IMR-90 (cell line): Measurements from ENCODE around the gene ANKRD2. TPM values are rescaled to one million over a fixed set of nuclear protein-coding genes. Genes with fewer than 3 reads are reported as not detected.
"Not testable (repeated sequence)": the region's sequence is repeated elsewhere in the genome, so short reads cannot be mapped to it uniquely, and the experiment has no call there.

Source experiments
- ATAC-seq: fragments of 200-7000 bp; cut with Tn5 transposase; 2 replicates; pipeline ENCODE4 v1.9.1; 2020; ENCODE audit warnings: low read depth, mild to moderate bottlenecking, moderate library complexity
- BruUV-seq: library from RNA; stranded (reverse); fragments of 400-500 nt; replicated peaks from 2 replicates; lab custom pipeline; 2021; lab: Mats Ljungman, UMichigan
- CTCF ChIA-PET: fragments of 300-600 bp; formaldehyde crosslinking; extraction: SDS; loops from one replicate; lab custom pipeline; 2021; ENCODE audit warnings: antibody characterized with exemption; lab: Yijun Ruan, JAX
- POLR2A ChIA-PET: fragments of 300-600 bp; sonication (Branson Sonifier 250); formaldehyde crosslinking; loops from one replicate; lab custom pipeline; 2022; ENCODE audit warnings: antibody characterized with exemption; ENCODE audit not compliant: unreplicated experiment; lab: Charles Lee
- DNase-seq: peaks from one replicate; pipeline ENCODE4 v3.0.0; 2013
- H2AFZ ChIP-seq: replicated peaks from 2 replicates; pipeline ENCODE3; 2013; ENCODE audit warnings: low read length, mild to moderate bottlenecking; ENCODE audit not compliant: poor library complexity
- H2AK5ac ChIP-seq: 2 replicates; pipeline ENCODE4 v1.6.1; 2013; ENCODE audit warnings: low read depth, low read length, inconsistent platforms
- H2AK9ac ChIP-seq: replicated peaks from 2 replicates; pipeline ENCODE3; 2013; ENCODE audit warnings: mild to moderate bottlenecking, low read depth, low read length, moderate library complexity; ENCODE audit not compliant: poor library complexity
- H2BK120ac ChIP-seq: 2 replicates; pipeline ENCODE4 v1.6.1; 2013; ENCODE audit warnings: low read depth, low read length, inconsistent platforms
- H2BK15ac ChIP-seq: 3 replicates; pipeline ENCODE4 v1.6.1; 2013; ENCODE audit warnings: low read depth, low read length, inconsistent platforms
- H2BK20ac ChIP-seq: 2 replicates; pipeline ENCODE4 v1.6.1; 2013; ENCODE audit warnings: low read depth, mild to moderate bottlenecking, inconsistent platforms, low read length, moderate library complexity
- H2BK5ac ChIP-seq: 2 replicates; pipeline ENCODE4 v1.6.1; 2013; ENCODE audit warnings: mild to moderate bottlenecking, low read depth, low read length, inconsistent platforms; ENCODE audit not compliant: poor library complexity, severe bottlenecking
- H3K14ac ChIP-seq: replicated peaks from 2 replicates; pipeline ENCODE4 v1.6.1; 2013; ENCODE audit warnings: low read depth, low read length, inconsistent platforms
- H3K18ac ChIP-seq: 2 replicates; pipeline ENCODE4 v1.6.1; 2013; ENCODE audit warnings: low read depth, low read length, control low read depth
- H3K23ac ChIP-seq: 2 replicates; pipeline ENCODE4 v1.6.1; 2013; ENCODE audit warnings: low read depth, low read length, inconsistent platforms
- H3K27ac ChIP-seq: 2 replicates; pipeline ENCODE4 v1.5.1; 2013; ENCODE audit warnings: mild to moderate bottlenecking, control low read depth, low read length; ENCODE audit not compliant: insufficient read depth
- H3K27me3 ChIP-seq: 2 replicates; pipeline ENCODE4 v1.6.1; 2013; ENCODE audit warnings: low read length; ENCODE audit not compliant: control insufficient read depth, insufficient read depth
- H3K36me3 ChIP-seq: 2 replicates; pipeline ENCODE4 v1.6.1; 2013; ENCODE audit warnings: low read length, mixed read lengths; ENCODE audit not compliant: control insufficient read depth, insufficient read depth
- H3K4ac ChIP-seq: 2 replicates; pipeline ENCODE4 v1.6.1; 2013; ENCODE audit warnings: low read depth, low read length, inconsistent platforms
- H3K4me1 ChIP-seq: 2 replicates; pipeline ENCODE4 v1.6.1; 2013; ENCODE audit warnings: low read length, mixed read lengths; ENCODE audit not compliant: control insufficient read depth, insufficient read depth
- H3K4me2 ChIP-seq: 2 replicates; pipeline ENCODE4 v1.6.1; 2013; ENCODE audit warnings: low read depth, mild to moderate bottlenecking, control low read depth, low read length, moderate library complexity
- H3K4me3 ChIP-seq: 2 replicates; pipeline ENCODE4 v1.5.1; 2013; ENCODE audit warnings: low read depth, mild to moderate bottlenecking, control low read depth, low read length, moderate library complexity; ENCODE audit not compliant: insufficient read depth
- H3K56ac ChIP-seq: 2 replicates; pipeline ENCODE4 v1.6.1; 2013; ENCODE audit warnings: low read length, inconsistent platforms; ENCODE audit not compliant: insufficient read depth; ENCODE audit errors: extremely low read depth
- H3K79me1 ChIP-seq, 2 experiments: 2 replicates each; pipeline ENCODE4 v1.6.1; 2013; ENCODE audit warnings: low read length in 2 of 2, inconsistent platforms in 1 of 2, low read depth in 1 of 2
- H3K9ac ChIP-seq: 2 replicates; pipeline ENCODE4 v1.6.1; 2013; ENCODE audit warnings: low read depth, low read length, control low read depth
- H3K9me1 ChIP-seq: 2 replicates; pipeline ENCODE4 v1.6.1; 2013; ENCODE audit warnings: low read length, inconsistent platforms; ENCODE audit not compliant: insufficient read depth
- H3K9me3 ChIP-seq: 2 replicates; pipeline ENCODE4 v1.6.1; 2013; ENCODE audit warnings: low read length; ENCODE audit not compliant: control insufficient read depth, insufficient read depth
- H4K20me1 ChIP-seq: 2 replicates; pipeline ENCODE4 v1.6.1; 2013; ENCODE audit warnings: low read length, inconsistent platforms; ENCODE audit not compliant: insufficient read depth
- H4K5ac ChIP-seq: 2 replicates; pipeline ENCODE4 v1.6.1; 2013; ENCODE audit warnings: mild to moderate bottlenecking, low read depth, low read length, control low read depth
- H4K8ac ChIP-seq, 2 experiments: 2 replicates each; pipeline ENCODE4 v1.6.1; 2013; ENCODE audit warnings: low read depth in 2 of 2, low read length in 2 of 2, control low read depth in 1 of 2, inconsistent platforms in 1 of 2
- H4K91ac ChIP-seq: 2 replicates; pipeline ENCODE4 v1.6.1; 2013; ENCODE audit warnings: low read depth, low read length, inconsistent platforms; ENCODE audit not compliant: insufficient read depth
- CEBPB ChIP-seq: IDR thresholded peaks from 2 replicates; pipeline ENCODE4 v1.6.1; 2012; ENCODE audit warnings: low read depth, low read length, improper control_type of control experiment
- CTCF ChIP-seq: conservative IDR thresholded peaks from 2 replicates; pipeline ENCODE4 v1.5.1; 2012; ENCODE audit warnings: mild to moderate bottlenecking, low read depth, low read length, improper control_type of control experiment
- FOS ChIP-seq: fragments of 150-350 bp; IDR thresholded peaks from 2 replicates; pipeline ENCODE4 v1.6.1; 2016; ENCODE audit warnings: low read depth, low read length
- MXI1 ChIP-seq: IDR thresholded peaks from 2 replicates; pipeline ENCODE4 v1.6.1; 2012; ENCODE audit warnings: low read depth, mild to moderate bottlenecking, low read length, moderate library complexity, borderline replicate concordance
- NFE2L2 ChIP-seq: fragments of 150-350 bp; IDR thresholded peaks from 2 replicates; pipeline ENCODE4 v1.6.1; 2016; ENCODE audit warnings: low read depth, mild to moderate bottlenecking, low read length
- POLR2A ChIP-seq: IDR thresholded peaks from 2 replicates; pipeline ENCODE4 v1.6.1; 2012; ENCODE audit warnings: mild to moderate bottlenecking, low read depth, low read length
- RAD21 ChIP-seq: IDR thresholded peaks from 2 replicates; pipeline ENCODE4 v1.6.1; 2012; ENCODE audit warnings: low read length, improper control_type of control experiment
- RFX5 ChIP-seq: IDR thresholded peaks from 2 replicates; pipeline ENCODE4 v1.8.0; 2012; ENCODE audit warnings: low read depth, mild to moderate bottlenecking, low read length, moderate library complexity
- whole genome bisulfite sequencing, 2 experiments: methylation state at CpG; one replicate each; pipeline versions ENCODE4 v1.1.5 to v1.1.7; 2013; ENCODE audit warnings: missing lambda C conversion rate in 2 of 2; ENCODE audit not compliant: insufficient read length in 1 of 2; ENCODE audit errors: extremely low coverage in 2 of 2; 5-methylcytosine and 5-hydroxymethylcytosine counted together
- dilution Hi-C: fragments of 300-500 bp; cut with HindIII; formaldehyde crosslinking; loops from one replicate; pipeline ENCODE4 v1.14.3; 2018; ENCODE audit warnings: low sequenced_read_pairs; ENCODE audit not compliant: unreplicated experiment
- in situ Hi-C: fragments of 300-500 bp; cut with MboI; formaldehyde crosslinking; loops from 3 replicates; pipeline ENCODE4 v1.14.3; 2019; ENCODE audit warnings: low sequenced_read_pairs, inconsistent platforms, mixed read lengths
- intact Hi-C: fragments of 100-400 bp; cut with micrococcal nuclease; formaldehyde crosslinking; loops from 2 replicates; pipeline ENCODE4 v1.10.0; 2022
- polyA plus RNA-seq, 3 experiments: library from polyadenylated mRNA; depleted of rRNA; stranded (reverse); fragments of >200 nt; gene quantifications; 2 replicates each; pipeline ENCODE4 v1.2.3, GENCODE V29; 2012; ENCODE audit warnings: low replicate concordance in 1 of 3
- total RNA-seq: library from RNA; depleted of rRNA; stranded (reverse); fragments of >200 nt; gene quantifications from 2 replicates; pipeline ENCODE4 v1.2.3, GENCODE V29; 2012

ANKRD2 gene
- total and polyA plus RNA-seq, 2 of the 4 experiments (the other 2 are of a cell fraction) = 0.36 to 0.65 TPM

GRCh38 chr10:97525683-97526110 is 46.9 kb upstream of the ANKRD2 start:
- Histone ChIP-seq H2BK20ac (no peak overlapping the region), H3K9me1 (peaks cover 12% of the 10 kb centered on the region), H2AK9ac (no peak overlapping the region), H4K8ac (no peak overlapping the region), H3K27me3 (no peaks in the 10 kb centered on the region), H3K79me1 (peaks cover 24 to 60% of the 10 kb centered on the region in 2 experiments), H4K5ac (no peak overlapping the region), H3K14ac (no peak overlapping the region), H3K4me3 (no peak overlapping the region), H3K27ac (no peak overlapping the region), H3K23ac (no peak overlapping the region), H4K91ac (no peak overlapping the region), H3K9me3 (no peaks in the 10 kb centered on the region), H2AK5ac (no peak overlapping the region), H3K36me3 (peaks cover 2% of the 10 kb centered on the region; the same call in 1 of the 2 replicates), H3K4me1 (no peaks in the 10 kb centered on the region), H4K20me1 (peaks cover 63% of the 10 kb centered on the region), H2BK5ac (no peak overlapping the region), H2BK120ac (no peak overlapping the region), H3K56ac (no peak overlapping the region), H3K4me2 (no peak overlapping the region), H3K9ac (no peak overlapping the region), H2BK15ac (no peak overlapping the region), H3K4ac (no peak overlapping the region), H3K18ac (no peak overlapping the region), H2AFZ (no peak overlapping the region)
- no peak for ATAC-seq
- TF ChIP-seq NFE2L2 (no peak), CEBPB (no peak), RAD21 (no peak), MXI1 (no peak), POLR2A (no peak), FOS (no peak), RFX5 (no peak), CTCF (no peak)
- ChIA-PET POLR2A (no interaction called here), CTCF (no interaction called here)
- dilution Hi-C loops (no loop called here), in situ Hi-C loops (no loop called here), intact Hi-C loops (no loop called here)
- DNase-seq = no peak
- BruUV-seq = no TSS peak
- no CpG with 5 or more reads among the region's 1 CpG for WGBS, 2 experiments

GRCh38 chr10:97528876-97529275 is 43.7 kb upstream of the ANKRD2 start:
- H3K23ac ChIP-seq, H2BK20ac ChIP-seq, H2AFZ ChIP-seq, H3K4me3 ChIP-seq, CTCF ChIA-PET, H3K4me2 ChIP-seq, BruUV-seq, H3K14ac ChIP-seq, H2AK5ac ChIP-seq, H2BK120ac ChIP-seq, H4K5ac ChIP-seq, H3K18ac ChIP-seq, H3K27ac ChIP-seq, ATAC-seq, in situ Hi-C loops, POLR2A ChIA-PET, H2BK15ac ChIP-seq, H3K36me3 ChIP-seq, H4K8ac ChIP-seq, DNase-seq, H4K91ac ChIP-seq, H3K27me3 ChIP-seq, H3K9ac ChIP-seq, H3K9me3 ChIP-seq, H3K4ac ChIP-seq, dilution Hi-C loops, H3K56ac ChIP-seq, H2BK5ac ChIP-seq, intact Hi-C loops, H2AK9ac ChIP-seq: not testable (repeated sequence)
- Histone ChIP-seq H4K20me1 (peaks cover 47% of the 10 kb centered on the region), H3K79me1 (peaks cover 13 to 59% of the 10 kb centered on the region in 2 experiments), H3K9me1 (peaks cover 20% of the 10 kb centered on the region), H3K4me1 (peaks cover 13% of the 10 kb centered on the region)
- WGBS, 2 experiments = 100% methylated on average over 1 of the region's 29 CpGs; no CpG with 5 or more reads in 1 of the 2 experiments
